Sciatic nerve (tissue), 2 donors: ENCODE measurements around the gene NPR3. TPM values are rescaled to one million over a fixed set of nuclear protein-coding genes. Genes with fewer than 3 reads are reported as not detected.

Experiments used
- ATAC-seq: fragments of 200-7000 bp; cut with Tn5 transposase; one replicate; pipeline ENCODE4 v1.9.1; 2020; ENCODE audit warnings: mild to moderate bottlenecking, moderate library complexity
- DNase-seq: peaks from one replicate; pipeline ENCODE4 v3.0.0-alpha.2; 2020; ENCODE audit warnings: low spot score
- intact Hi-C: fragments of 100-400 bp; cut with DNase I; formaldehyde crosslinking; loops from one replicate; pipeline ENCODE4 v1.14.2; 2022
- total RNA-seq: library from RNA; stranded (reverse); fragmentation: NEBNext Ultra II Directional; extraction: Animal tissue kit (Norgen Biotek cat#: 25700); gene quantifications from one replicate; pipeline ENCODE4 v1.2.1, GENCODE V29; 2021
- donor health status: DM: no; HTN: no; CAD: no.
- donor health status: DM: no; HTN: no; CAD: no.

NPR3 gene
- total RNA-seq, 1 donor from 2014 or later, result 16.0 TPM

DNA sequence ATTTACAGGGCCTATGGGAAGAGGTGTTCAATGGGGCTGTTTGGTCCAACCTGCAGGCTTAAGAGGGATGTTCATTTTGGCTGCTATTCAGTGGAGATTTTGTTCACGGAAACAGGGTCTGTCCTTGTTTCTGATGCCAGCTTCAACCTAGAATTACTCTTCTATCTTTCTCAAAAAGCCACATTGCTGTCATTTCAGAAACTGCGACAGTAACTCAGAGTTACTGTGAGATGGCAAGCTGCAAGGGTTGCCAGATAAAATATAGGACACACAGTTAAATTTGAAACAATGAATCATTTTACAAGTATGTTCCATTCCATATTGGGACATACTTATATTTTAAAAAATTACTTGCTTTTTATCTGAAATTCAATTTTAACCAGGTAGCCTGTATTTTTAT is 128.0 kb downstream of the NPR3 start:
- ATAC-seq (no peak), DNase-seq (no peak)
- intact Hi-C loops, result no loop called here

- no peak for DNase-seq
- intact Hi-C loops, result no loop called here
- ATAC-seq, result no peak
These were observed 129.5 kb downstream of the NPR3 start for GRCh38 chr5:32840606-32841005.

Other genes with a start within 250 kb of the NPR3 start
- 147 TPM for gene SUB1, start 125.8 kb upstream of the NPR3 start, total RNA-seq